HL-60 (cell line): ENCODE results near the gene TRAF1.

Experiments used
- DNase-seq, 2 experiments: peaks; one replicate each; pipeline ENCODE4 v3.0.0-alpha.2; 2010 to 2020; ENCODE audit warnings: low read depth in 1 of 2, low spot score in 1 of 2
- H3K27ac ChIP-seq: fragments of 250-450 bp; sonication (Bioruptor Pico); replicated peaks from 2 replicates; pipeline ENCODE4 v1.5.1; 2020; ENCODE audit warnings: mild to moderate bottlenecking, moderate library complexity
- H3K27me3 ChIP-seq: fragments of 250-450 bp; sonication (Bioruptor Pico); 2 replicates; pipeline ENCODE4 v1.5.1; 2021; ENCODE audit warnings: mild to moderate bottlenecking, moderate library complexity; ENCODE audit not compliant: insufficient read depth, poor library complexity, severe bottlenecking
- H3K4me3 ChIP-seq: replicated peaks from 2 replicates; pipeline ENCODE4 v1.5.1; 2011; ENCODE audit warnings: mild to moderate bottlenecking, control low read depth, low read length; ENCODE audit not compliant: insufficient read depth
- CTCF ChIP-seq: IDR thresholded peaks from one replicate; pipeline ENCODE4 v1.5.1; 2011; ENCODE audit warnings: low read length, control low read depth, inconsistent platforms; ENCODE audit not compliant: insufficient read depth
- GABPA ChIP-seq: IDR thresholded peaks from 2 replicates; pipeline ENCODE4 v1.6.1; 2012; ENCODE audit warnings: low read depth
- POLR2AphosphoS5 ChIP-seq: IDR thresholded peaks from 2 replicates; pipeline ENCODE4 v1.6.1; 2012; ENCODE audit warnings: low read depth
- SPI1 ChIP-seq: IDR thresholded peaks from 2 replicates; pipeline ENCODE4 v1.6.1; 2012; ENCODE audit warnings: low read depth, mild to moderate bottlenecking, borderline replicate concordance
- TF ChIP-seq, protein P1 (sequence below): IDR thresholded peaks from 2 replicates; pipeline ENCODE4 v1.6.1; 2012; ENCODE audit warnings: low read depth; ENCODE audit not compliant: insufficient replicate concordance

TRAF1 gene

GRCh38 chr9:120949290-120949689, 22.7 kb upstream of the TRAF1 start:
- H3K27me3 ChIP-seq, result no peaks in the 10 kb centered on the region
- H3K4me3 ChIP-seq, result no peak overlapping the region
- no peak for DNase-seq
- no peak for TF ChIP-seq CTCF
- TF ChIP-seq GABPA, result no peak
- TF ChIP-seq POLR2AphosphoS5, result no peak
- no peak overlapping the region for H3K27ac ChIP-seq

- DNase-seq, result no peak
- no peak for TF ChIP-seq GABPA
- TF ChIP-seq SPI1, result no peak
- no peak for TF ChIP-seq CTCF
- TF ChIP-seq, protein P1, sequence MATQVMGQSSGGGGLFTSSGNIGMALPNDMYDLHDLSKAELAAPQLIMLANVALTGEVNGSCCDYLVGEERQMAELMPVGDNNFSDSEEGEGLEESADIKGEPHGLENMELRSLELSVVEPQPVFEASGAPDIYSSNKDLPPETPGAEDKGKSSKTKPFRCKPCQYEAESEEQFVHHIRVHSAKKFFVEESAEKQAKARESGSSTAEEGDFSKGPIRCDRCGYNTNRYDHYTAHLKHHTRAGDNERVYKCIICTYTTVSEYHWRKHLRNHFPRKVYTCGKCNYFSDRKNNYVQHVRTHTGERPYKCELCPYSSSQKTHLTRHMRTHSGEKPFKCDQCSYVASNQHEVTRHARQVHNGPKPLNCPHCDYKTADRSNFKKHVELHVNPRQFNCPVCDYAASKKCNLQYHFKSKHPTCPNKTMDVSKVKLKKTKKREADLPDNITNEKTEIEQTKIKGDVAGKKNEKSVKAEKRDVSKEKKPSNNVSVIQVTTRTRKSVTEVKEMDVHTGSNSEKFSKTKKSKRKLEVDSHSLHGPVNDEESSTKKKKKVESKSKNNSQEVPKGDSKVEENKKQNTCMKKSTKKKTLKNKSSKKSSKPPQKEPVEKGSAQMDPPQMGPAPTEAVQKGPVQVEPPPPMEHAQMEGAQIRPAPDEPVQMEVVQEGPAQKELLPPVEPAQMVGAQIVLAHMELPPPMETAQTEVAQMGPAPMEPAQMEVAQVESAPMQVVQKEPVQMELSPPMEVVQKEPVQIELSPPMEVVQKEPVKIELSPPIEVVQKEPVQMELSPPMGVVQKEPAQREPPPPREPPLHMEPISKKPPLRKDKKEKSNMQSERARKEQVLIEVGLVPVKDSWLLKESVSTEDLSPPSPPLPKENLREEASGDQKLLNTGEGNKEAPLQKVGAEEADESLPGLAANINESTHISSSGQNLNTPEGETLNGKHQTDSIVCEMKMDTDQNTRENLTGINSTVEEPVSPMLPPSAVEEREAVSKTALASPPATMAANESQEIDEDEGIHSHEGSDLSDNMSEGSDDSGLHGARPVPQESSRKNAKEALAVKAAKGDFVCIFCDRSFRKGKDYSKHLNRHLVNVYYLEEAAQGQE, result no peak
- TF ChIP-seq POLR2AphosphoS5, result no peak
- H3K4me3 ChIP-seq, result no peak overlapping the region
- H3K27ac ChIP-seq, result no peak overlapping the region
- H3K27me3 ChIP-seq, result no peaks in the 10 kb centered on the region
These were observed 22.2 kb upstream of the TRAF1 start for GRCh38 chr9:120948824-120949223.

DNA sequence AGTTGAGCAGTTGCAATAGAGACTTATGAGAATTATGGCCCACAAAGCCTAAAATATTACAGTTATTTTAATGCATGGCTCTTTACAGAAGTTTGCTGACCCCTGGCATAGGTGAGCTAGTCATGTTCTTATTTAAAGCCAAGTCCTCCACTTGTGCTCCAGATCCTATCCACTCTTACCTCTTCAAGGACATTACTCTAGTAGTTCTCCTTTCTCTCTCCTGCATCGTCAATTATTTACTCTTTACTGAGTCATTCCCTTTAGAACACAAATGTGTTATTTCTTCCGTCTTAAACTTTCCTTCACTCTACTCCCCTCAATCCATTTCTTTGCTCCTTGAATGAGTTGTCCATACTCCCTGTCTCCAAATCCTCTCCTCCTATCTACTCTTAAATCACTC, 20.6 kb upstream of the TRAF1 start:
- no peak for DNase-seq
- no peak for TF ChIP-seq SPI1
- TF ChIP-seq CTCF, result no peak
- no peak for TF ChIP-seq POLR2AphosphoS5
- TF ChIP-seq GABPA, result no peak
- TF ChIP-seq, protein P1, result no peak
- Histone ChIP-seq H3K4me3 (no peak overlapping the region), H3K27me3 (no peaks in the 10 kb centered on the region), H3K27ac (no peak overlapping the region)

DNA sequence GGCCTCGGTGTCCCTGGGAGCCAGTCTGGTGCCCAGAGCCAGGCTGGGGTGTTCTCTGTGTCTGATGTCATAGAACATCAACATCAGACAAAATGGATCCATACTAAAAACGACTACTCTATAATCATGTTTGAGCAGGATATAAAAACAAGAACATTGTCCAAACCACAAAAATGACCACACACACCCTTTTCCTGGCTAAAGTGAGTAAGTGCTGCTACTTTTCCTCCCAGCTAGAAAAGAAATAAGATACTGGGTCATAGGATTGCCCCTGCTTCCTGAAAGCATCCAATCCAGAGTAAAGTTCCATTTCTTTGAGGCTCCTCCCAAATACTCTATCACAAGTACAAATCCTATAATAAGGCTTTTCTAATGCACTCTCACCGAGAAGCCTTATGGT, 19.7 kb upstream of the TRAF1 start:
- no peak for TF ChIP-seq POLR2AphosphoS5
- no peak for TF ChIP-seq SPI1
- TF ChIP-seq CTCF, result no peak
- no peak for TF ChIP-seq GABPA
- TF ChIP-seq, protein P1, result no peak
- Histone ChIP-seq H3K4me3 (no peak overlapping the region), H3K27ac (no peak overlapping the region), H3K27me3 (no peaks in the 10 kb centered on the region)
- DNase-seq, result no peak
